Esophagus squamous epithelium (tissue), 5 donors: ENCODE data around the gene CLPSL1. TPM values are rescaled to one million over a fixed set of nuclear protein-coding genes. Genes with fewer than 3 reads are reported as not detected.

Experiments used
- DNase-seq: peaks from one replicate; lab custom pipeline; 2025; lab: John Stamatoyannopoulos, UW
- H3K27ac ChIP-seq, 4 donors: fragments of 200-600 bp; sonication (generic); one replicate each; pipeline ENCODE4 v1.5.1; 2016 to 2019; ENCODE audit warnings: mild to moderate bottlenecking in 1 of 4
- H3K27me3 ChIP-seq, 4 donors: fragments of 200-600 bp; sonication (generic); 1 replicate in 3 of 4; 2 replicates in 1 of 4; pipeline versions ENCODE4 v1.5.1 to v1.6.0; 2017 to 2021; ENCODE audit warnings: antibody characterized with exemption in 1 of 4
- H3K36me3 ChIP-seq, 3 donors: fragments of 200-600 bp; sonication (generic); one replicate each; pipeline ENCODE4 v1.5.1; 2016 to 2019
- H3K4me1 ChIP-seq, 3 donors: fragments of 200-600 bp; sonication (generic); one replicate each; pipeline ENCODE4 v1.5.1; 2017 to 2019
- H3K4me3 ChIP-seq, 4 donors: fragments of 200-600 bp; sonication (generic); 1 replicate in 3 of 4; 2 replicates in 1 of 4; pipeline ENCODE4 v1.5.1; 2016 to 2019; ENCODE audit warnings: mild to moderate bottlenecking in 2 of 4, moderate library complexity in 1 of 4
- H3K9me3 ChIP-seq, 3 donors: fragments of 200-600 bp; sonication (generic); one replicate each; pipeline ENCODE4 v1.5.1; 2016 to 2019
- POLR2A ChIP-seq, 4 donors: fragments of 450-650 bp; IDR thresholded peaks; one replicate each; pipeline ENCODE4 v1.6.1; 2017; ENCODE audit warnings: antibody characterized with exemption in 4 of 4, mild to moderate bottlenecking in 4 of 4, moderate library complexity in 3 of 4
- WGBS, 2 donors: methylation state at CpG; one replicate each; pipeline ENCODE4 v1.1.5; 2018; 5-methylcytosine and 5-hydroxymethylcytosine counted together
- intact Hi-C: fragments of 100-400 bp; cut with DNase I; formaldehyde crosslinking; loops from one replicate; pipeline ENCODE4 v1.15.0; 2022
- total RNA-seq, 4 donors: library from RNA; depleted of rRNA; stranded (reverse); fragments of >200 nt; gene quantifications; one replicate each; pipeline ENCODE4 v1.1.0, GENCODE V29; 2016
- TF ChIP-seq, protein P1 (sequence below), 6 experiments: fragments of 450-650 bp in 4 of 6; fragments of 200-600 bp in 2 of 6; sonication (generic) in 2 of 6; IDR thresholded peaks; one replicate each; pipeline ENCODE4 v1.5.1; 2016 to 2019; ENCODE audit warnings: antibody characterized with exemption in 6 of 6, mild to moderate bottlenecking in 4 of 6, moderate library complexity in 4 of 6
- donor health status: DM: yes; HTN: yes; CAD: no.

CLPSL1 gene
- total RNA-seq, 4 donors from 2014 or later, result not detected

DNA sequence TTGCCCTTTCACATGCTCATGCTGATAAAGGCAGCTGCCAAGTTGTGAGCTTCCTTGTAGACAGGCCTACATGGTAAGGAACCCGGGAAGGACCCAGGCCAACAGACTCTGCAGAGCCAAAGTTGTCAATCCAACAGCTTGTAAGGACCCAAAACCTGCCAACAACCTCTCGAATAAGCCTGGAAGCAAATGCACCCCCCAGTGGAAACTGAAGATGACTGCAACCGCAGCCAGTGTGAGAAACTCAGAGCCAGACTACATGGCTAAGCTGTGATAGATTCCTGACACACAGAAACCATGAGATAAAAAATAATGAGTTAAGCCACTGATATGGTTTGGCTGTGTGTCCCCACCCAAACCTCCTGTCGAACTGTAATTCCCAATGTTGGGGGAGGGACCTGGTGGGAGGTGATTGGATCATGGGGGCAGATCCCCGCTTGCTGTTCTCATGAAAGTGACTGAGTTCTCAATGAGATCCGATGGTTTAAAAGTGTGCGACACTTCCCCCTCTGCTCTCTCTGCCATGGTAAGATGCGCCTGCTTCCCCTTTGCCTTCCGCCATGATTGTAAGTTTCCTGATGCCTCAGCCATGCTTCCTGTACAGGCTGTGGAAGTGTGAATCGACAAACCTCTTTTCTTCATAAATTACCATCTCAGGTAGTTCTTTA lies 23.2 kb upstream of the CLPSL1 start:
- Histone ChIP-seq H3K27me3 (peaks cover 0 to 41% (median 0%) of the 10 kb centered on the region in 4 donors), H3K27ac (no peak overlapping the region), H3K36me3 (no peaks in the 10 kb centered on the region), H3K9me3 (no peaks in the 10 kb centered on the region), H3K4me3 (no peak overlapping the region), H3K4me1 (peaks cover 0 to 4% (median 0%) of the 10 kb centered on the region in 3 donors)
- TF ChIP-seq POLR2A (IDR thresholded peaks at IDR 0.05), result no peak
- TF ChIP-seq, protein P1, sequence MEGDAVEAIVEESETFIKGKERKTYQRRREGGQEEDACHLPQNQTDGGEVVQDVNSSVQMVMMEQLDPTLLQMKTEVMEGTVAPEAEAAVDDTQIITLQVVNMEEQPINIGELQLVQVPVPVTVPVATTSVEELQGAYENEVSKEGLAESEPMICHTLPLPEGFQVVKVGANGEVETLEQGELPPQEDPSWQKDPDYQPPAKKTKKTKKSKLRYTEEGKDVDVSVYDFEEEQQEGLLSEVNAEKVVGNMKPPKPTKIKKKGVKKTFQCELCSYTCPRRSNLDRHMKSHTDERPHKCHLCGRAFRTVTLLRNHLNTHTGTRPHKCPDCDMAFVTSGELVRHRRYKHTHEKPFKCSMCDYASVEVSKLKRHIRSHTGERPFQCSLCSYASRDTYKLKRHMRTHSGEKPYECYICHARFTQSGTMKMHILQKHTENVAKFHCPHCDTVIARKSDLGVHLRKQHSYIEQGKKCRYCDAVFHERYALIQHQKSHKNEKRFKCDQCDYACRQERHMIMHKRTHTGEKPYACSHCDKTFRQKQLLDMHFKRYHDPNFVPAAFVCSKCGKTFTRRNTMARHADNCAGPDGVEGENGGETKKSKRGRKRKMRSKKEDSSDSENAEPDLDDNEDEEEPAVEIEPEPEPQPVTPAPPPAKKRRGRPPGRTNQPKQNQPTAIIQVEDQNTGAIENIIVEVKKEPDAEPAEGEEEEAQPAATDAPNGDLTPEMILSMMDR (IDR thresholded peaks at IDR 0.05), result peak in 2 of 6 experiments; percentile 20
- no peak for DNase-seq
- intact Hi-C loops, result no loop called here
- WGBS, 2 donors, result 54 to 58% methylated on average over 7 to 10 of the region's 10 CpGs

DNA sequence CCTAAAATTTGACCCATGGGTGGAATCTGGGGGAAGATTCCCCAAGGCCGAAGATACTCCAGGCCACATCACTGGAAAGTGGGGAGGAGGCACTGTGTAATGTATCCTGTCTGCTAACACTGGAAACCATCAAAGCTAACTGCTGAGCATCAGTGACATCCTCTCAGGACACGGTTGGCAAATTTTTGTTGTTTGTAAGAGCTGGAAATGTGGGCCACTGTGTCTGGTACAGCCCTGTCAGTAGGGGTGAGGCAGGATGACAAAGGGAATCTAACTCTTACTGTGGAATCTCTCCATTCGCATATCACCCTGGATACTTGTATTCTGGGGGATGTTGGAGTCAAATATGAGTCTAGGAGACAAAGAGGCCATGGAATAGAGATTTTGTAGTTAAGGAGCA lies 21.4 kb upstream of the CLPSL1 start:
- peaks cover 0 to 10% (median 0%) of the 10 kb centered on the region in 3 donors for H3K4me1 ChIP-seq
- TF ChIP-seq, protein P1 (IDR thresholded peaks at IDR 0.05), result no peak
- TF ChIP-seq POLR2A (IDR thresholded peaks at IDR 0.05), result no peak
- no peak overlapping the region for H3K27ac ChIP-seq
- intact Hi-C loops, result no loop called here
- H3K36me3 ChIP-seq, result no peaks in the 10 kb centered on the region
- H3K9me3 ChIP-seq, result no peaks in the 10 kb centered on the region
- H3K27me3 ChIP-seq, result peaks cover 0 to 58% (median under 1%) of the 10 kb centered on the region in 4 donors
- WGBS, 2 donors, result 66 to 75% methylated on average over 3 of the region's 3 CpGs
- no peak for DNase-seq
- no peak overlapping the region for H3K4me3 ChIP-seq

DNA sequence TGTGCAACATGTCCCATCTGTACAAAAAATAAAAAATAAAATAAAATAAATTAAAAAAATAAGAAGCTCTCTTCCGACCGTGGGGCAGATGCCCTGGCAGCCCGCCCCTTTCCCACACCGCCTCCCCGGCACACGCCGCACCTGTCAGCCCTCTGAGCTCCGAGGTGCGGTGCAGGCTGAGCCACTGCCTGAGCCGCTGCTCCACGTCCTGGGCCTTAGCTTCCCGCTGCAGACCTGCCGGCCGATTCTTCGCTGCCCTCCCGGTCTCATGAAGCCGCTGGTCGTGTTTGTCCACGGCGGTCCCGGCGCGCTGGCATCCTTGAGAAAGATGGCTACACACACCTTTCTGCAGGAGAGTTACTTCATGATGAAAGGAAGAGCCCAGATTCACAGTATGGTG lies 15.1 kb upstream of the CLPSL1 start:
- no peak for DNase-seq

DNA sequence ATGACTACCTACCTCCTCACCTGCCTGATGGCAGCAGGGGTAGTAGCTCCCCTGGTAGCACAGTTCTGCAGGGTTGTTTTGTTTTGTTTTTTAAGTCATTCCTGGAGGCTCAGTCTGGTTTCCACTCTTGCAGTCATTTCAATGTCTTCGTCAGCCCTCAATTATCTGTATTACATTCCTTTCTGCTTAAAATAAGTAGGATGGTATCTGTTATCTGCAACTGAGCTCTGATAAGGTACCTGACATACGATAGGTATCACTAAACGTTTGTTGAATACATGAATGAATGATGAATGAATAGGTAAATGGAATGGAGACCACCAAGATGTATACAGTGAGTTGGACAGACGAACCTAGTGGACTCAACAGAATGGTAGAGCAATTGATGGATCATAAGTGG lies 11.6 kb upstream of the CLPSL1 start:
- no peak overlapping the region for H3K27ac ChIP-seq
- no peaks in the 10 kb centered on the region for H3K36me3 ChIP-seq
- TF ChIP-seq POLR2A (IDR thresholded peaks at IDR 0.05), result no peak
- TF ChIP-seq, protein P1 (IDR thresholded peaks at IDR 0.05), result no peak
- H3K4me1 ChIP-seq, result peaks cover 0 to 8% (median 0%) of the 10 kb centered on the region in 3 donors
- no peak overlapping the region for H3K4me3 ChIP-seq
- intact Hi-C loops, result no loop called here
- peaks cover 0 to 54% (median 5%) of the 10 kb centered on the region in 4 donors for H3K27me3 ChIP-seq
- no peaks in the 10 kb centered on the region for H3K9me3 ChIP-seq
- 65 to 77% methylated on average over 4 of the region's 4 CpGs for WGBS, 2 donors
- DNase-seq, result no peak

More for the DNA sequence above, 15.1 kb upstream of the CLPSL1 start:
- WGBS, 2 donors, result 68 to 72% methylated on average over 11 to 15 of the region's 23 CpGs
- peaks cover 0 to 65% (median 5%) of the 10 kb centered on the region in 4 donors for H3K27me3 ChIP-seq
- intact Hi-C loops, result no loop called here
- no peak overlapping the region for H3K27ac ChIP-seq
- no peaks in the 10 kb centered on the region for H3K9me3 ChIP-seq
- H3K36me3 ChIP-seq, result no peaks in the 10 kb centered on the region
- peaks cover 0 to 11% (median 0%) of the 10 kb centered on the region in 3 donors for H3K4me1 ChIP-seq
- no peak overlapping the region for H3K4me3 ChIP-seq
- TF ChIP-seq, protein P1 (IDR thresholded peaks at IDR 0.05), result no peak
- no peak for TF ChIP-seq POLR2A (IDR thresholded peaks at IDR 0.05)

DNA sequence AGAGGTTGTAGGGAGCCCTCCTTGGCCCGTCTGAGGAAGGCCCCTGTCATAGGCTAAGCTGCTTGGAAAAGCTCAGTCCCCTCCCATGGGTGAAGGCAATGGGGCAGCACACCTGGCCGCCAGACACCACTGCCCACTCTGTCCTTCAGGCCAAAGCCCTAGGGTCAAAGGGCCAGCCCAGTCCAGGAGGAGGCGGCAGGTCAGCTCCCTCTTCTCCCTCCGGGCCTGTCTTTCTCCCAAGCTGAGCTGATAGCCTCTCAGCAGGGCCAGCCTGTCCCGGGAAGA lies 9.5 kb upstream of the CLPSL1 start:
- no peak for DNase-seq
- no peaks in the 10 kb centered on the region for H3K36me3 ChIP-seq
- no peak overlapping the region for H3K4me3 ChIP-seq
- TF ChIP-seq, protein P1 (IDR thresholded peaks at IDR 0.05), result no peak
- no peak for TF ChIP-seq POLR2A (IDR thresholded peaks at IDR 0.05)
- H3K9me3 ChIP-seq, result no peaks in the 10 kb centered on the region
- intact Hi-C loops, result no loop called here
- H3K27ac ChIP-seq, result no peak overlapping the region
- H3K4me1 ChIP-seq, result peaks cover 1 to 4% (median 2%) of the 10 kb centered on the region in 3 donors
- H3K27me3 ChIP-seq, result peaks cover 0 to 54% (median 4%) of the 10 kb centered on the region in 4 donors
- 51 to 68% methylated on average over 3 to 4 of the region's 5 CpGs for WGBS, 2 donors
